ENCODE data around the gene TAOK2.
"Not testable (repeated sequence)": the region's sequence is repeated elsewhere in the genome, so short reads cannot be mapped to it uniquely, and the experiment has no call there.

TAOK2 gene

GRCh38 chr16:30025574-30025973 is 51.9 kb downstream of the TAOK2 start:
- no peak for DNase-seq

- DNase-seq = no peak
Observed at GRCh38 chr16:30026449-30026848, 52.8 kb downstream of the TAOK2 start.

GRCh38 chr16:30027588-30028437 is 54.1 kb downstream of the TAOK2 start:
- DNase-seq = no peak

- no peak for DNase-seq
Observed at GRCh38 chr16:30028438-30029076, 54.9 kb downstream of the TAOK2 start.

GRCh38 chr16:30030011-30030685 is 56.5 kb downstream of the TAOK2 start:
- DNase-seq = no peak

- DNase-seq = no peak
Observed at GRCh38 chr16:30030841-30031413, 57.3 kb downstream of the TAOK2 start, which contains the start of gene TLCD3B. Gene TLCD3B (minus strand): TSS chr16:30031271. CDS start chr16:30030527, 744 bp downstream.

- DNase-seq = no peak
Observed at GRCh38 chr16:30031477-30031918, 57.8 kb downstream of the TAOK2 start.

GRCh38 chr16:30032083-30032819 is 58.6 kb downstream of the TAOK2 start:
- peak; percentile 54 for DNase-seq

GRCh38 chr16:30033270-30033669 is 59.6 kb downstream of the TAOK2 start:
- no peak for DNase-seq

- no peak for DNase-seq
Observed at GRCh38 chr16:30040221-30040620, 66.6 kb downstream of the TAOK2 start.

- not testable (repeated sequence) for DNase-seq
Observed at GRCh38 chr16:30040690-30041089, 67.0 kb downstream of the TAOK2 start.

- peak; percentile 36 for DNase-seq
Observed at GRCh38 chr16:30041841-30042240, 68.2 kb downstream of the TAOK2 start.

Data from fibroblast of skin of abdomen (primary cell).